ENCODE results near the gene DNAJB13.

GRCh38 chr11:73956876-73957653, 6.2 kb downstream of the DNAJB13 start:
- TF ChIP-seq EZH2 (optimal IDR thresholded peaks at IDR 0.05; ENCODE audit: low read depth, low read length) (no peak), CTCF (IDR thresholded peaks at IDR 0.05; ENCODE audit: low read length) (no peak), EZH2phosphoT487 (IDR thresholded peaks at IDR 0.05; ENCODE audit: low read length) (no peak)
